GM12878 (cell line): Measurements from ENCODE around the gene WSCD2. TPM values are rescaled to one million over a fixed set of nuclear protein-coding genes. Genes with fewer than 3 reads are reported as not detected.

Experiments used
- ATAC-seq: fragments of 200-7000 bp; cut with Tn5 transposase; 3 replicates; pipeline ENCODE4 v1.9.1; 2020; ENCODE audit warnings: mild to moderate bottlenecking, moderate library complexity
- BruUV-seq: library from RNA; stranded (reverse); fragments of 400-500 nt; replicated peaks from 2 replicates; lab custom pipeline; 2021; lab: Mats Ljungman, UMichigan
- CTCF ChIA-PET: fragments of 300-600 bp; sonication (Branson Sonifier 250); formaldehyde crosslinking; extraction: SDS; loops from one replicate; lab custom pipeline; 2021; ENCODE audit warnings: inconsistent platforms; lab: Yijun Ruan, JAX
- POLR2A ChIA-PET: fragments of 350-600 bp; formaldehyde crosslinking; extraction: SDS; loops from one replicate; lab custom pipeline; 2021; ENCODE audit warnings: inconsistent platforms; lab: Charles Lee
- RAD21 ChIA-PET: fragments of 300-600 bp; sonication (Branson Sonifier 250); formaldehyde crosslinking; loops from one replicate; lab custom pipeline; 2023; ENCODE audit warnings: antibody characterized with exemption; ENCODE audit not compliant: unreplicated experiment; lab: Charles Lee
- SMC1A ChIA-PET: fragments of 300-600 bp; sonication (Branson Sonifier 250); formaldehyde crosslinking; loops from one replicate; lab custom pipeline; 2023; ENCODE audit not compliant: unreplicated experiment, uncharacterized antibody; lab: Charles Lee
- DNase-seq: peaks from one replicate; pipeline ENCODE4 v3.0.0-alpha.2; 2011; ENCODE audit warnings: low read depth, low spot score
- FAIRE-seq: peaks from 3 replicates; lab custom pipeline; 2011; peaks lifted over from hg19 to GRCh38; lab: Jason Lieb, UNC
- H2AFZ ChIP-seq: 2 replicates; pipeline ENCODE4 v1.6.0; 2011; ENCODE audit warnings: low read depth, low read length, control low read depth; ENCODE audit not compliant: control insufficient read depth
- H3K27ac ChIP-seq: 2 replicates; pipeline ENCODE4 v1.5.1; 2011; ENCODE audit warnings: control low read depth; ENCODE audit not compliant: control insufficient read depth, insufficient read depth
- H3K27me3 ChIP-seq, 2 experiments: replicated peaks in 1 of 2; 2 replicates each; pipeline versions ENCODE4 v1.6.0 to v1.6.1; 2011; ENCODE audit warnings: low read length in 1 of 2; ENCODE audit not compliant: control insufficient read depth in 2 of 2, insufficient read depth in 2 of 2
- H3K36me3 ChIP-seq, 2 experiments: 2 replicates each; pipeline ENCODE4 v1.5.1; 2011; ENCODE audit warnings: low read length in 1 of 2; ENCODE audit not compliant: control insufficient read depth in 2 of 2, insufficient read depth in 2 of 2
- H3K4me1 ChIP-seq: 2 replicates; pipeline ENCODE4 v1.6.1; 2011; ENCODE audit warnings: mild to moderate bottlenecking, low read length, moderate library complexity, mixed read lengths; ENCODE audit not compliant: control insufficient read depth, insufficient read depth
- H3K4me2 ChIP-seq: 2 replicates; pipeline ENCODE4 v1.6.0; 2011; ENCODE audit warnings: control low read depth; ENCODE audit not compliant: control insufficient read depth, insufficient read depth
- H3K4me3 ChIP-seq: fragments of 200-600 bp; sonication (generic); 2 replicates; pipeline ENCODE4 v1.5.1; 2016
- H3K79me2 ChIP-seq: 2 replicates; pipeline ENCODE4 v1.6.0; 2011; ENCODE audit warnings: low read length; ENCODE audit not compliant: control insufficient read depth, insufficient read depth
- H3K9ac ChIP-seq: 2 replicates; pipeline ENCODE4 v1.8.0; 2011; ENCODE audit warnings: low read length, control low read depth, mixed read lengths; ENCODE audit not compliant: control insufficient read depth, insufficient read depth
- H3K9me3 ChIP-seq: replicated peaks from 3 replicates; pipeline ENCODE4 v1.5.1; 2011; ENCODE audit warnings: mild to moderate bottlenecking, low read length; ENCODE audit not compliant: control insufficient read depth, insufficient read depth
- H4K20me1 ChIP-seq: 2 replicates; pipeline ENCODE4 v1.6.0; 2011; ENCODE audit not compliant: control insufficient read depth, insufficient read depth
- ASH2L ChIP-seq: fragments of 300-600, 200-600 bp; sonication (generic); IDR thresholded peaks from 2 replicates; pipeline ENCODE4 v1.6.1; 2017; ENCODE audit warnings: low read depth, mild to moderate bottlenecking, borderline replicate concordance
- BRCA1 ChIP-seq: IDR thresholded peaks from 2 replicates; pipeline ENCODE4 v1.6.1; 2011; ENCODE audit warnings: low read depth, low read length, improper control_type of control experiment
- EGR1 ChIP-seq, 2 experiments: IDR thresholded peaks; 1 replicate in 1 of 2; 2 replicates in 1 of 2; pipeline ENCODE4 v1.6.1; 2011 to 2012; ENCODE audit warnings: low read depth in 2 of 2, low read length in 2 of 2, borderline replicate concordance in 1 of 2, mild to moderate bottlenecking in 1 of 2, moderate library complexity in 1 of 2
- EP300 ChIP-seq, 2 experiments: fragments of 150-350 bp in 1 of 2; IDR thresholded peaks; 2 replicates each; pipeline ENCODE4 v1.6.1; 2011 to 2012; ENCODE audit warnings: low read depth in 2 of 2, low read length in 2 of 2, borderline replicate concordance in 1 of 2, improper control_type of control experiment in 1 of 2, inconsistent platforms in 1 of 2; ENCODE audit not compliant: control insufficient read depth in 1 of 2
- NR2C2 ChIP-seq: IDR thresholded peaks from 2 replicates; pipeline ENCODE4 v1.6.1; 2011; ENCODE audit warnings: borderline replicate concordance, low read depth; ENCODE audit not compliant: control insufficient read depth, insufficient read length
- NRF1 ChIP-seq: conservative IDR thresholded peaks from 2 replicates; pipeline ENCODE4 v1.6.1; 2011; ENCODE audit warnings: mild to moderate bottlenecking, low read depth, low read length, improper control_type of control experiment
- YBX1 ChIP-seq: fragments of 450-650 bp; IDR thresholded peaks from 2 replicates; pipeline ENCODE4 v1.6.1; 2016; ENCODE audit warnings: antibody characterized with exemption
- WGBS: methylation state at CpG from one replicate; pipeline ENCODE4 v1.1.6; 2016; ENCODE audit warnings: low lambda C conversion rate; ENCODE audit not compliant: insufficient replicate concordance, insufficient coverage; ENCODE audit errors: missing lambda C conversion rate; 5-methylcytosine and 5-hydroxymethylcytosine counted together
- in situ Hi-C: fragments of 300-500 bp; cut with MboI; formaldehyde crosslinking; loops from 9 replicates; pipeline ENCODE4 v1.14.3; 2018; ENCODE audit warnings: mixed read lengths
- intact Hi-C: fragments of 100-400 bp; cut with micrococcal nuclease; formaldehyde crosslinking; loops from one replicate; pipeline ENCODE4 v1.14.2; 2022; ENCODE audit not compliant: unreplicated experiment
- polyA plus RNA-seq, 11 experiments: library from polyadenylated mRNA; depleted of rRNA in 4 of 11; unstranded in 6 of 11; stranded (reverse) in 5 of 11; fragments of >200 nt; fragmentation: Nextera tagmentation in 4 of 11; fragmentation: Illumina TruSeq in 1 of 11; extraction: Ambion mirVana in 4 of 11; extraction: Trizol in 1 of 11; gene quantifications; 1 replicate in 1 of 11; 2 replicates in 10 of 11; pipeline versions ENCODE4 v1.2.1 to v1.2.3, GENCODE V29; 2011 to 2016; ENCODE audit warnings: inconsistent platforms in 2 of 11, missing spikeins in 2 of 11, low read depth in 1 of 11
- total RNA-seq, 4 experiments: library from RNA; depleted of rRNA in 3 of 4; stranded (reverse); fragments of >200 nt in 3 of 4; fragmentation: Illumina TruSeq in 1 of 4; extraction: Trizol in 1 of 4; gene quantifications; 2 replicates each; pipeline versions ENCODE4 v1.2.1 to v1.2.3, GENCODE V29; 2013 to 2021
- TF ChIP-seq, protein P1 (sequence below): IDR thresholded peaks from 2 replicates; pipeline ENCODE4 v1.6.1; 2012; ENCODE audit warnings: low read length, inconsistent platforms
- TF ChIP-seq, protein P2 (sequence below): fragments of 150-350 bp; IDR thresholded peaks from 2 replicates; pipeline ENCODE4 v1.6.1; 2014; ENCODE audit warnings: mild to moderate bottlenecking, low read depth, low read length
- TF ChIP-seq, protein P3 (sequence below): IDR thresholded peaks from 2 replicates; pipeline ENCODE4 v1.6.1; 2011; ENCODE audit warnings: borderline replicate concordance, low read depth, mild to moderate bottlenecking, moderate library complexity, mixed read lengths, low read length; ENCODE audit not compliant: insufficient read depth; ENCODE audit errors: extremely low read length
- TF ChIP-seq, protein P4 (sequence below): fragments of 450-650 bp; formaldehyde crosslinking; IDR thresholded peaks from 2 replicates; pipeline ENCODE4 v1.4.0; 2020; ENCODE audit warnings: mild to moderate bottlenecking, moderate library complexity

The WSCD2 gene
- total and polyA plus RNA-seq, 10 of the 15 experiments (the other 5 are each of a cell fraction or from before 2014, with no cell fraction given): 0.41 TPM; not detected in 9

DNA sequence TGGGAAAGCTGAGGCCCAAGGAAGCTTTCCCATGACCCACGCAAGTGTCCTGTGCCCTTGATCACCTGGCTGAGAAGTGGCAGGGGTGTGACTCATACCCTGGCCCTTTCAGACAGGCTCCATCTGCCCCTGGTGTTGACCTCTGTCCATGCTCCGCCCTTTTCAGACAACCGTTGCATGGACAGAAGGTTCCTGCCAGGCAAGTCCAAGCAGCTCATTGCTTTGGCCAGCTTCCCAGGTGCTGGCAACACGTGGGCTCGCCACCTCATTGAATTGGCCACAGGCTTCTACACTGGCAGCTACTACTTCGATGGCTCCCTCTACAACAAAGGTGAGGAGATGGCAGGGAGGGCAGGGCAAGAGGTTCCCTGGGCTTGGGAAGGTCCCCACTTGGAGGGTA is 103.5 kb downstream of the WSCD2 start:
- H3K9me3 ChIP-seq: no peaks in the 10 kb centered on the region
- POLR2A ChIA-PET: no interaction called here
- H2AFZ ChIP-seq: no peak overlapping the region
- H3K36me3 ChIP-seq: no peaks in the 10 kb centered on the region
- intact Hi-C loops: no loop called here
- no peak overlapping the region for H3K4me2 ChIP-seq
- no peak overlapping the region for H3K9ac ChIP-seq
- no peak overlapping the region for H3K4me3 ChIP-seq
- no peaks in the 10 kb centered on the region for H4K20me1 ChIP-seq
- BruUV-seq: no TSS peak
- H3K79me2 ChIP-seq: no peaks in the 10 kb centered on the region
- TF ChIP-seq EP300 (IDR thresholded peaks at IDR 0.05; ENCODE audit: borderline replicate concordance in 1 of 2, control insufficient read depth in 1 of 2, low read depth in 2 of 2, low read length in 2 of 2) (no peak), BRCA1 (no peak), NR2C2 (no peak), EGR1 (IDR thresholded peaks at IDR 0.05; ENCODE audit: borderline replicate concordance in 1 of 2, low read depth in 2 of 2, low read length in 2 of 2) (no peak), NRF1 (no peak), ASH2L (no peak), YBX1 (no peak)
- TF ChIP-seq, protein P1, sequence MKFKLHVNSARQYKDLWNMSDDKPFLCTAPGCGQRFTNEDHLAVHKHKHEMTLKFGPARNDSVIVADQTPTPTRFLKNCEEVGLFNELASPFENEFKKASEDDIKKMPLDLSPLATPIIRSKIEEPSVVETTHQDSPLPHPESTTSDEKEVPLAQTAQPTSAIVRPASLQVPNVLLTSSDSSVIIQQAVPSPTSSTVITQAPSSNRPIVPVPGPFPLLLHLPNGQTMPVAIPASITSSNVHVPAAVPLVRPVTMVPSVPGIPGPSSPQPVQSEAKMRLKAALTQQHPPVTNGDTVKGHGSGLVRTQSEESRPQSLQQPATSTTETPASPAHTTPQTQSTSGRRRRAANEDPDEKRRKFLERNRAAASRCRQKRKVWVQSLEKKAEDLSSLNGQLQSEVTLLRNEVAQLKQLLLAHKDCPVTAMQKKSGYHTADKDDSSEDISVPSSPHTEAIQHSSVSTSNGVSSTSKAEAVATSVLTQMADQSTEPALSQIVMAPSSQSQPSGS: no peak
- TF ChIP-seq, protein P2, sequence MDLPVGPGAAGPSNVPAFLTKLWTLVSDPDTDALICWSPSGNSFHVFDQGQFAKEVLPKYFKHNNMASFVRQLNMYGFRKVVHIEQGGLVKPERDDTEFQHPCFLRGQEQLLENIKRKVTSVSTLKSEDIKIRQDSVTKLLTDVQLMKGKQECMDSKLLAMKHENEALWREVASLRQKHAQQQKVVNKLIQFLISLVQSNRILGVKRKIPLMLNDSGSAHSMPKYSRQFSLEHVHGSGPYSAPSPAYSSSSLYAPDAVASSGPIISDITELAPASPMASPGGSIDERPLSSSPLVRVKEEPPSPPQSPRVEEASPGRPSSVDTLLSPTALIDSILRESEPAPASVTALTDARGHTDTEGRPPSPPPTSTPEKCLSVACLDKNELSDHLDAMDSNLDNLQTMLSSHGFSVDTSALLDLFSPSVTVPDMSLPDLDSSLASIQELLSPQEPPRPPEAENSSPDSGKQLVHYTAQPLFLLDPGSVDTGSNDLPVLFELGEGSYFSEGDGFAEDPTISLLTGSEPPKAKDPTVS: no peak
- TF ChIP-seq, protein P3, sequence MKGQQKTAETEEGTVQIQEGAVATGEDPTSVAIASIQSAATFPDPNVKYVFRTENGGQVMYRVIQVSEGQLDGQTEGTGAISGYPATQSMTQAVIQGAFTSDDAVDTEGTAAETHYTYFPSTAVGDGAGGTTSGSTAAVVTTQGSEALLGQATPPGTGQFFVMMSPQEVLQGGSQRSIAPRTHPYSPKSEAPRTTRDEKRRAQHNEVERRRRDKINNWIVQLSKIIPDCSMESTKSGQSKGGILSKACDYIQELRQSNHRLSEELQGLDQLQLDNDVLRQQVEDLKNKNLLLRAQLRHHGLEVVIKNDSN: no peak
- TF ChIP-seq, protein P4, sequence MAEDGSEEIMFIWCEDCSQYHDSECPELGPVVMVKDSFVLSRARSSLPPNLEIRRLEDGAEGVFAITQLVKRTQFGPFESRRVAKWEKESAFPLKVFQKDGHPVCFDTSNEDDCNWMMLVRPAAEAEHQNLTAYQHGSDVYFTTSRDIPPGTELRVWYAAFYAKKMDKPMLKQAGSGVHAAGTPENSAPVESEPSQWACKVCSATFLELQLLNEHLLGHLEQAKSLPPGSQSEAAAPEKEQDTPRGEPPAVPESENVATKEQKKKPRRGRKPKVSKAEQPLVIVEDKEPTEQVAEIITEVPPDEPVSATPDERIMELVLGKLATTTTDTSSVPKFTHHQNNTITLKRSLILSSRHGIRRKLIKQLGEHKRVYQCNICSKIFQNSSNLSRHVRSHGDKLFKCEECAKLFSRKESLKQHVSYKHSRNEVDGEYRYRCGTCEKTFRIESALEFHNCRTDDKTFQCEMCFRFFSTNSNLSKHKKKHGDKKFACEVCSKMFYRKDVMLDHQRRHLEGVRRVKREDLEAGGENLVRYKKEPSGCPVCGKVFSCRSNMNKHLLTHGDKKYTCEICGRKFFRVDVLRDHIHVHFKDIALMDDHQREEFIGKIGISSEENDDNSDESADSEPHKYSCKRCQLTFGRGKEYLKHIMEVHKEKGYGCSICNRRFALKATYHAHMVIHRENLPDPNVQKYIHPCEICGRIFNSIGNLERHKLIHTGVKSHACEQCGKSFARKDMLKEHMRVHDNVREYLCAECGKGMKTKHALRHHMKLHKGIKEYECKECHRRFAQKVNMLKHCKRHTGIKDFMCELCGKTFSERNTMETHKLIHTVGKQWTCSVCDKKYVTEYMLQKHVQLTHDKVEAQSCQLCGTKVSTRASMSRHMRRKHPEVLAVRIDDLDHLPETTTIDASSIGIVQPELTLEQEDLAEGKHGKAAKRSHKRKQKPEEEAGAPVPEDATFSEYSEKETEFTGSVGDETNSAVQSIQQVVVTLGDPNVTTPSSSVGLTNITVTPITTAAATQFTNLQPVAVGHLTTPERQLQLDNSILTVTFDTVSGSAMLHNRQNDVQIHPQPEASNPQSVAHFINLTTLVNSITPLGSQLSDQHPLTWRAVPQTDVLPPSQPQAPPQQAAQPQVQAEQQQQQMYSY (CRISPR knock-in tag): no peak
- peaks cover 0 to 3% of the 10 kb centered on the region in 2 experiments; a peak in 3 of 4 replicates for H3K27me3 ChIP-seq
- 7% methylated on average over 6 of the region's 6 CpGs for WGBS
- RAD21 ChIA-PET: no interaction called here
- ATAC-seq (no peak), FAIRE-seq (no peak), DNase-seq (no peak)
- no peak overlapping the region for H3K27ac ChIP-seq
- in situ Hi-C loops: no loop called here
- no peaks in the 10 kb centered on the region for H3K4me1 ChIP-seq
- CTCF ChIA-PET: interaction anchor here (1.1 kb wide), 1 partner anchor 225 kb away, joined by 3 read pairs; no protein-coding TSS in a partner anchor
- SMC1A ChIA-PET: no interaction called here
